Astrocyte of the cerebellum (primary cell): Measurements from ENCODE around the gene GALP.
"Not testable (repeated sequence)": the region's sequence is repeated elsewhere in the genome, so short reads cannot be mapped to it uniquely, and the experiment has no call there.

ENCODE experiments used
- DNase-seq: peaks from one replicate; pipeline ENCODE4 v3.0.0-alpha.2; 2011; ENCODE audit warnings: low read depth
- H3K4me3 ChIP-seq: 2 replicates; pipeline ENCODE4 v1.5.1; 2011; ENCODE audit warnings: mild to moderate bottlenecking, low read depth, low read length, moderate library complexity
- CTCF ChIP-seq: IDR thresholded peaks from 2 replicates; pipeline ENCODE4 v1.5.1; 2012; ENCODE audit warnings: low read length, low read depth, moderate library complexity, mild to moderate bottlenecking; ENCODE audit errors: missing control alignments
- in situ Hi-C: cut with HindIII; loops from 2 replicates; pipeline ENCODE4 v1.10.0; 2017; ENCODE audit warnings: low sequenced_read_pairs

GALP gene

GRCh38 chr19:56218961-56219360, 43.2 kb downstream of the GALP start:
- DNase-seq: no peak
- in situ Hi-C loops: no loop called here
- TF ChIP-seq CTCF: no peak

GRCh38 chr19:56221442-56221841, 45.6 kb downstream of the GALP start:
- H3K4me3 ChIP-seq, in situ Hi-C loops, DNase-seq: not testable (repeated sequence)

More at GRCh38 chr19:56218961-56219360, 43.2 kb downstream of the GALP start:
- H3K4me3 ChIP-seq: no peak overlapping the region

GRCh38 chr19:56221851-56222250, 46.0 kb downstream of the GALP start:
- in situ Hi-C loops: no loop called here
- no peak for TF ChIP-seq CTCF

GRCh38 chr19:56222901-56223300, 47.1 kb downstream of the GALP start:
- in situ Hi-C loops: no loop called here
- no peak overlapping the region for H3K4me3 ChIP-seq
- DNase-seq: no peak
- TF ChIP-seq CTCF: no peak

More at GRCh38 chr19:56221851-56222250, 46.0 kb downstream of the GALP start:
- DNase-seq: no peak
- H3K4me3 ChIP-seq: no peak overlapping the region

- in situ Hi-C loops: no loop called here
Measured at GRCh38 chr19:56223481-56223880, 47.7 kb downstream of the GALP start.

More at GRCh38 chr19:56223481-56223880, 47.7 kb downstream of the GALP start:
- TF ChIP-seq CTCF: no peak
- no peak overlapping the region for H3K4me3 ChIP-seq
- DNase-seq: no peak
